ENCODE results near the gene TMEM50B.

Gene TMEM50B

GRCh38 chr21:33492571-33492970, 12.8 kb upstream of the TMEM50B start:
- no peak overlapping the region for H3K4me3 ChIP-seq (ENCODE audit: low read depth, low read length)
- no peak for TF ChIP-seq CTCF (IDR thresholded peaks at IDR 0.05; ENCODE audit: insufficient read depth, low read depth, low read length, missing control alignments)
- no peak for DNase-seq (ENCODE audit: low read depth)

GRCh38 chr21:33491373-33492102, 11.8 kb upstream of the TMEM50B start, which contains the start of gene DNAJC28:
DNAJC28 (minus strand) TSS chr21:33491716; CDS start chr21:33489393, 2,323 bp downstream.
- DNase-seq (ENCODE audit: low read depth), result peak; percentile 95
- no peak for TF ChIP-seq CTCF (IDR thresholded peaks at IDR 0.05; ENCODE audit: insufficient read depth, low read depth, low read length, missing control alignments)

GRCh38 chr21:33490991-33491372, 11.2 kb upstream of the TMEM50B start:
- no peak for DNase-seq (ENCODE audit: low read depth)
- peak overlapping the region; percentile 81 for H3K4me3 ChIP-seq (ENCODE audit: low read depth, low read length)
- TF ChIP-seq CTCF (IDR thresholded peaks at IDR 0.05; ENCODE audit: insufficient read depth, low read depth, low read length, missing control alignments), result no peak

More at GRCh38 chr21:33491373-33492102, 11.8 kb upstream of the TMEM50B start, which contains the start of gene DNAJC28:
- H3K4me3 ChIP-seq (ENCODE audit: low read depth, low read length), result peak within 1 kb of the TSS; percentile 81

GRCh38 chr21:33488936-33489335, 9.2 kb upstream of the TMEM50B start:
- TF ChIP-seq CTCF (IDR thresholded peaks at IDR 0.05; ENCODE audit: insufficient read depth, low read depth, low read length, missing control alignments), result no peak
- no peak overlapping the region for H3K4me3 ChIP-seq (ENCODE audit: low read depth, low read length)
- DNase-seq (ENCODE audit: low read depth), result no peak

- no peak overlapping the region for H3K4me3 ChIP-seq (ENCODE audit: low read depth, low read length)
- no peak for DNase-seq (ENCODE audit: low read depth)
- TF ChIP-seq CTCF (IDR thresholded peaks at IDR 0.05; ENCODE audit: insufficient read depth, low read depth, low read length, missing control alignments), result no peak
These were observed 8.2 kb upstream of the TMEM50B start for GRCh38 chr21:33487996-33488395.

GRCh38 chr21:33481314-33481943, 1.7 kb upstream of the TMEM50B start:
- no peak for TF ChIP-seq CTCF (IDR thresholded peaks at IDR 0.05; ENCODE audit: insufficient read depth, low read depth, low read length, missing control alignments)
- peak; percentile 3 for DNase-seq (ENCODE audit: low read depth)
- H3K4me3 ChIP-seq (ENCODE audit: low read depth, low read length), result no peak overlapping the region
